MM.1S (cell line): ENCODE data around the gene CALCR.

Experiments
- CTCF ChIP-seq: fragments of 300-600 bp; sonication (generic); IDR thresholded peaks from 2 replicates; pipeline ENCODE4 v1.5.1; 2016; ENCODE audit warnings: antibody characterized with exemption, low read length, mixed read lengths
- EZH2 ChIP-seq: fragments of 300-600 bp; sonication (generic); optimal IDR thresholded peaks from 2 replicates; pipeline ENCODE3; 2017; ENCODE audit warnings: low read depth, mild to moderate bottlenecking, antibody characterized with exemption, low read length, mixed read lengths

- TF ChIP-seq CTCF (peak; percentile 16; the same call in 1 of the 2 replicates), EZH2 (no peak)
Observed at GRCh38 chr7:93461350-93461749, 113.2 kb downstream of the CALCR start.
